ENCODE data around the gene MTMR3.

GRCh38 chr22:29971607-29972006, 88.6 kb downstream of the MTMR3 start:
- TF ChIP-seq EZH2 (optimal IDR thresholded peaks at IDR 0.05; ENCODE audit: low read depth, low read length): no peak
- TF ChIP-seq CTCF (IDR thresholded peaks at IDR 0.05; ENCODE audit: low read length): no peak

Data from MM.1S (cell line).